Superior temporal gyrus (tissue), 1 donor: ENCODE data around the gene CYB5A.

Source experiments
- DNase-seq: peaks from one replicate; pipeline ENCODE4 v3.0.0-alpha.2; 2016; ENCODE audit errors: extremely low spot score

Gene CYB5A

DNA sequence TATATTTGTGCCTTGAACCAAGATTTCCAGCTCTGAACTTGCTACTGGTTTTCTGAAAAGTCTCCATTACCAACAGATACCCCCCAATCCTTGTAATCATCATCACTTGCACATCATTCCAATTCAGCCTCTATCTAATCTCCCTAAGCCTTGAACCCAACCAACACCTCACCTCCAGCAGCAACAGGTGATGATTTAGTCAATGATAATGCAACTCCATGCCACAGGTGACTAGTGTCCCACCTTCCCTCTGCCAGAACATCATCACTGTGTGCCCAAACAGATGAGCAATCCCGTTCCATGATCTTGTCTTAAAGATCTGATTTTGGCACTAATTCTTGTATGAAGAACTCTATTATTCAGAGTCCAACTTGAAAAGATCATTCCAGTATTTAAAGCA is 75.9 kb downstream of the CYB5A start:
- no peak for DNase-seq

DNA sequence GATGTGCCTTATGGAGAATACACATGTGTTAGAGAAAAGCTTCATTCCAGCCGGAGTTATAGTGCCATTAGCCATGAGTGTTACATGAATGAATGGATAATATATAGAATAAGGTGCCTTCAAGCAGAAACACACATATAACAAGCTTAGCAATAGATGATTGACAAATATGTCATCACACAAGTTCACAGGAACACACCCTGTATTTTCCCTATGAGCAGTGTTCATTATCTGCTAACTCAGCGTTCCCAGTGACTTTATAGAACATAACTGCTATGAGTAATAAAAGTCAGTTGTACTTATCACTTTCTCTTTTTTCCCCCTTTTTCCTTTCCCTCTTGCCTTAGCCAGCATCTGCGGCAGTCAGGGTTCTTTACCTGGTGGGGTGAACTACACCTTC is 78.3 kb downstream of the CYB5A start:
- DNase-seq: no peak

DNA sequence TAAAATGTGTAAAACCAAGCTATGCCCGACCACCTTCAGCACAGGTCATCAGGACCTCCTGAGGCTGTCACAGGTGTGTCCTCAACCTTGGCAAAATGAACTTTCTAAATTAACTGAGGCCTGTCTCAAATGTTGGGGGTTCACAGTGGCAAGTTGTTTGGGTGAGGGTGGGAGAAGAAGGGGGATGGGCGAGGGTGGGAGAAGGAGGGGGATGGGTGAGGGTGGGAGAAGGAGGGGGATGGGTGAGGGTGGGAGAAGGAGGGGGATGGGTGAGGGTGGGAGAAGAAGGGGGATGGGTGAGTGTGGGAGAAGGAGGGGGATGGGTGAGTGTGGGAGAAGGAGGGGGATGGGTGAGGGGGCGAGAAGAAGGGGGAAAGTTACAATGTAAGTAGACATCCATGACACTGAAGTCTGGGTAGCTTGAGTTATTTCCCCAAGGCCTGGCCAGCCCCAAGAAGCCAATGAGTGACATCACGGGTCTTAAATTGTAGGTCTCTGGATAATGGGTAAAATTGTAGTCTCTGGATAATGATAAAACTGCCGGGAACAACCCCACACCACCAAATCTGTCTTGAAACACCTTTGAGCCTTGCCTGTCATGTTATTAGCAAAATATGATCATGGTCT is 87.1 kb downstream of the CYB5A start:
- no peak for DNase-seq

DNA sequence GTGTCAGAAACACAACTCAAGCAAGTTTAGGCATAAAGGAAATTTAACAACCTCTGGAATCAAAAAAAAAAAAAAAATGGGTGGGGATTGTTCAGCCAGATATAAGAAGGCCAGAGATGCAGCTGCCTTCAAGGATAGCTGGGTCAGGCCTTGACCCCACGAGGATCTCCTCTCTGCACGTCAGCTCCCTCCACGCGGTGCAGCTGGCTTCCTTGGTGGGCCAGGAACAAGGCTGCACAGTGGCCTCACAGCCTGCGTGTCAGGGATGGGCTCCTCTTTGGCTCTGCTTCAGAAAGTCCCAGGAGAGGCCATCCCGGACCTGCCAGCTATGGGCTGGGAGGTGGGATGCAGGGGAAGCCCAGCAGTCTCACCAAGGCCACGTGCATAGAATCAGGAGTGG is 88.0 kb downstream of the CYB5A start:
- no peak for DNase-seq
